Measurements from ENCODE around the gene NRCAM.

Gene NRCAM

DNA sequence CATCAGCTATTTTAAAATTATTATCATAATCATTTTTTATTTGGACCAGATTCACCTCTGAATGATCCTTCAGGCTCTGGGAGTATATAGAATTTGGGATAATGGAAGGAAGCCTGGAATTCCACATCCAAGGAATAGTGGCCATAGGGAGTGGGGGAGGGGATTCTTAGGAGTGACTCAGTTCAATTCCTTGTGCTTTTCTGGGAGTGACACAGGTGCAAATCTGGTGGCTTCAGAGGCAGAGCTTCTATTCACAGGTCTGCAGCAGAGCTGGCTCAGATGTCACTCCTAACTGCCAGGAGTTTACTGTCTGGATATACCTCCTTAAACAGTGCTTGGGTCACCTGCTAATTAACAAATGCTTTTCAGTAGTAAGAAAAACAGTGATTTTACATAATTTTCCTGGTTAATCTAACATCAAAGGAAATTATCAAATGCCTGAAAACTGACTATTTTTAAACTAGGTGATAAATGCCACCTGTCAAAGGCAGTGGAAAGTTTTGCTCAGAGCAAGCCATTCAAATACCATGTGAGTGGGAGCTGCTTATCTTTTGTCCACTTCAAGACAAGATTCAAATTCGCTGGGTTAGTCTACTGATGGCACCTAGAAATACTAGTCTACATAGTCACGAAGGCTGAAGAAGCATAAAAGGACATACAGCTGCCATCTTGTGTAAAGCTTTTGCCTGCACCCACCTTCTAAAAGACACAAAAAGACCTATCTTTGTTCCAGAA, 219.4 kb downstream of the NRCAM start:
- no peak overlapping the region for H2AK5ac ChIP-seq (ENCODE audit: low read length, severe bottlenecking)
- no peak overlapping the region for H3K4me3 ChIP-seq (ENCODE audit: insufficient read depth in 1 of 2, low read depth in 1 of 2, low read length in 2 of 2)
- H4K8ac ChIP-seq (ENCODE audit: low read length): no peak overlapping the region
- no peak overlapping the region for H3K9ac ChIP-seq (ENCODE audit: low read length)
- no peak overlapping the region for H2BK5ac ChIP-seq (ENCODE audit: low read depth, low read length, poor library complexity, severe bottlenecking)
- H3K4me2 ChIP-seq (ENCODE audit: low read length, poor library complexity, severe bottlenecking): no peak overlapping the region
- H3K79me1 ChIP-seq (replicated peaks; ENCODE audit: low read length, poor library complexity, severe bottlenecking): no peaks in the 10 kb centered on the region
- H3K23ac ChIP-seq (ENCODE audit: low read length in 2 of 2): no peak overlapping the region
- no peak overlapping the region for H2BK15ac ChIP-seq (ENCODE audit: low read depth, poor library complexity, severe bottlenecking)
- H3K9me3 ChIP-seq (ENCODE audit: control insufficient read depth, low read length): no peaks in the 10 kb centered on the region
- no peak overlapping the region for H3K4ac ChIP-seq (ENCODE audit: low read depth in 1 of 2, low read length in 2 of 2)
- H2AFZ ChIP-seq (ENCODE audit: low read depth, low read length): no peak overlapping the region
- H4K91ac ChIP-seq (ENCODE audit: low read length): no peak overlapping the region
- H3K18ac ChIP-seq (ENCODE audit: low read depth in 1 of 2, low read length in 2 of 2): no peak overlapping the region
- DNase-seq: no peak
- no peaks in the 10 kb centered on the region for H3K27me3 ChIP-seq (ENCODE audit: control insufficient read depth in 1 of 2, insufficient read depth in 1 of 2, low read length in 2 of 2)
- 70% methylated on average over 2 of the region's 2 CpGs for WGBS
- H2BK120ac ChIP-seq (ENCODE audit: low read depth, low read length): no peak overlapping the region
- peaks cover 4% of the 10 kb centered on the region for H3K4me1 ChIP-seq (ENCODE audit: control insufficient read depth, insufficient read depth, low read depth, low read length)
- no peak overlapping the region for H3K14ac ChIP-seq (ENCODE audit: low read length in 2 of 2)
- H2BK12ac ChIP-seq (ENCODE audit: low read length in 2 of 2): no peak overlapping the region
- no peak overlapping the region for H3K27ac ChIP-seq (ENCODE audit: low read length, poor library complexity, severe bottlenecking)
- no peaks in the 10 kb centered on the region for H3K36me3 ChIP-seq (ENCODE audit: control insufficient read depth in 1 of 2, insufficient read depth in 2 of 2, low read depth in 1 of 2, low read length in 2 of 2)

- H2BK15ac ChIP-seq (ENCODE audit: low read depth, poor library complexity, severe bottlenecking): no peak overlapping the region
- DNase-seq: peak; percentile 24
- H3K27me3 ChIP-seq (ENCODE audit: control insufficient read depth in 1 of 2, insufficient read depth in 1 of 2, low read length in 2 of 2): no peaks in the 10 kb centered on the region
- peak overlapping the region in 1 of 2 experiments; percentile 68 for H3K14ac ChIP-seq (ENCODE audit: low read length in 2 of 2)
- H2BK120ac ChIP-seq (ENCODE audit: low read depth, low read length): no peak overlapping the region
- H4K8ac ChIP-seq (ENCODE audit: low read length): peak overlapping the region; percentile 15
- H2BK12ac ChIP-seq (ENCODE audit: low read length in 2 of 2): no peak overlapping the region
- H2AFZ ChIP-seq (ENCODE audit: low read depth, low read length): no peak overlapping the region
- H3K36me3 ChIP-seq (ENCODE audit: control insufficient read depth in 1 of 2, insufficient read depth in 2 of 2, low read depth in 1 of 2, low read length in 2 of 2): no peaks in the 10 kb centered on the region
- H2AK5ac ChIP-seq (ENCODE audit: low read length, severe bottlenecking): peak overlapping the region; percentile 89
- H3K9ac ChIP-seq (ENCODE audit: low read length): no peak overlapping the region
- no peak overlapping the region for H3K4me3 ChIP-seq (ENCODE audit: insufficient read depth in 1 of 2, low read depth in 1 of 2, low read length in 2 of 2)
- H3K4ac ChIP-seq (ENCODE audit: low read depth in 1 of 2, low read length in 2 of 2): no peak overlapping the region
- H4K91ac ChIP-seq (ENCODE audit: low read length): no peak overlapping the region
- no peaks in the 10 kb centered on the region for H3K79me1 ChIP-seq (replicated peaks; ENCODE audit: low read length, poor library complexity, severe bottlenecking)
- H3K4me1 ChIP-seq (ENCODE audit: control insufficient read depth, insufficient read depth, low read depth, low read length): peaks cover 4% of the 10 kb centered on the region
- no peak overlapping the region for H2BK5ac ChIP-seq (ENCODE audit: low read depth, low read length, poor library complexity, severe bottlenecking)
- H3K27ac ChIP-seq (ENCODE audit: low read length, poor library complexity, severe bottlenecking): no peak overlapping the region
- H3K18ac ChIP-seq (ENCODE audit: low read depth in 1 of 2, low read length in 2 of 2): peak overlapping the region in 1 of 2 experiments; percentile 34
- no peak overlapping the region for H3K4me2 ChIP-seq (ENCODE audit: low read length, poor library complexity, severe bottlenecking)
- no peaks in the 10 kb centered on the region for H3K9me3 ChIP-seq (ENCODE audit: control insufficient read depth, low read length)
- 17% methylated on average over 2 of the region's 4 CpGs for whole genome bisulfite sequencing
- H3K23ac ChIP-seq (ENCODE audit: low read length in 2 of 2): no peak overlapping the region
These were observed 220.7 kb downstream of the NRCAM start for GRCh38 chr7:108235451-108236061.

DNA sequence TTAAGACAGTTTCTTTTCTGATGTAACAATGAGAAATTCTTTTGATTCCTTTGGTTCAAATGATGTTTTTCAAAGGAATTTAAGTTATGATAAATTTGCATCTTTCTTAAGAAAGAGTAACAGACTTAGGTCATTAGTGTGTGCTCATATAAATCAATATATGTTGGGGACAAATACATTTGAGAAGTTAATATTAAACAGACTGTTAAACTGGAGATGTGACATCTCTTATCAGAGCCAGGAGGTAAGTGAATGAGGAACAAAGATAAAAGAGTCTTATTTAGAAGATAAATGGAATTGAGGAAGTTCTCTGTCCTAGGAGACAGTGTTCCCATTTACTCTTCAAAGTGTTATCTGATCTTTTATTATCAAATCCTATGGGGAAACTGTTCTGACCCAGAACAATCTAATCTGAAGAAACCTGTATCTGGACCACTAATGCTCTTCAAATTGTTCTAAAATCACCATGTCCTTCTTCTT, 221.2 kb downstream of the NRCAM start:
- Histone ChIP-seq H2BK5ac (ENCODE audit: low read depth, low read length, poor library complexity, severe bottlenecking) (no peak overlapping the region), H2BK12ac (ENCODE audit: low read length in 2 of 2) (no peak overlapping the region), H3K27ac (ENCODE audit: low read length, poor library complexity, severe bottlenecking) (no peak overlapping the region), H3K4me1 (ENCODE audit: control insufficient read depth, insufficient read depth, low read depth, low read length) (peaks cover 4% of the 10 kb centered on the region), H3K9me3 (ENCODE audit: control insufficient read depth, low read length) (no peaks in the 10 kb centered on the region), H3K18ac (ENCODE audit: low read depth in 1 of 2, low read length in 2 of 2) (no peak overlapping the region), H2AFZ (ENCODE audit: low read depth, low read length) (no peak overlapping the region), H3K79me1 (replicated peaks; ENCODE audit: low read length, poor library complexity, severe bottlenecking) (no peaks in the 10 kb centered on the region), H3K27me3 (ENCODE audit: control insufficient read depth in 1 of 2, insufficient read depth in 1 of 2, low read length in 2 of 2) (no peaks in the 10 kb centered on the region), H4K8ac (ENCODE audit: low read length) (no peak overlapping the region), H3K36me3 (ENCODE audit: control insufficient read depth in 1 of 2, insufficient read depth in 2 of 2, low read depth in 1 of 2, low read length in 2 of 2) (no peaks in the 10 kb centered on the region), H3K4me3 (ENCODE audit: insufficient read depth in 1 of 2, low read depth in 1 of 2, low read length in 2 of 2) (no peak overlapping the region), H3K4ac (ENCODE audit: low read depth in 1 of 2, low read length in 2 of 2) (no peak overlapping the region), H3K14ac (ENCODE audit: low read length in 2 of 2) (no peak overlapping the region), H2BK120ac (ENCODE audit: low read depth, low read length) (no peak overlapping the region), H3K9ac (ENCODE audit: low read length) (no peak overlapping the region), H3K4me2 (ENCODE audit: low read length, poor library complexity, severe bottlenecking) (no peak overlapping the region), H2AK5ac (ENCODE audit: low read length, severe bottlenecking) (no peak overlapping the region), H4K91ac (ENCODE audit: low read length) (no peak overlapping the region), H2BK15ac (ENCODE audit: low read depth, poor library complexity, severe bottlenecking) (no peak overlapping the region), H3K23ac (ENCODE audit: low read length in 2 of 2) (no peak overlapping the region)
- DNase-seq: no peak

DNA sequence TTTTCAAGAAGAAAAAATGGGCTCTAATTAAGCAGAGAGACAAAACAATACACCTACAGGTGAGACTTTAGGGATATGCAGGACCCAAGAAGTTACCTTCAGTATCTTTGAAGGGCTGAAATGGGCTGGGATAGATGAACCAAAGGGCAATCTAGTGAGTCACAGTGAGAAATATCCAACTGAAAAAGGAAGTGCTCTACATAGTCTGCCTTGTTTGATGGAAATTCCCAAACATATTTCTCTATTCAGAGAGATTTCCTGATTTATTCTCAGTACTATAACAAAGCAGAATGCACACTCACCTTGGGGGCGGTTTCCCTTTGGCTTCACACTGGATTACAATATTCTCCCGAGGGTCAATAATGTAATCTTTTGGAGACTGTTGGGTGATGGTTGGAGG, 222.0 kb downstream of the NRCAM start:
- Histone ChIP-seq H3K14ac (ENCODE audit: low read length in 2 of 2) (no peak overlapping the region), H2BK120ac (ENCODE audit: low read depth, low read length) (no peak overlapping the region), H2AFZ (ENCODE audit: low read depth, low read length) (no peak overlapping the region), H3K4ac (ENCODE audit: low read depth in 1 of 2, low read length in 2 of 2) (no peak overlapping the region), H2BK12ac (ENCODE audit: low read length in 2 of 2) (no peak overlapping the region), H2BK5ac (ENCODE audit: low read depth, low read length, poor library complexity, severe bottlenecking) (no peak overlapping the region), H3K18ac (ENCODE audit: low read depth in 1 of 2, low read length in 2 of 2) (no peak overlapping the region), H4K91ac (ENCODE audit: low read length) (no peak overlapping the region), H2AK5ac (ENCODE audit: low read length, severe bottlenecking) (no peak overlapping the region), H3K27ac (ENCODE audit: low read length, poor library complexity, severe bottlenecking) (no peak overlapping the region), H3K79me1 (replicated peaks; ENCODE audit: low read length, poor library complexity, severe bottlenecking) (no peaks in the 10 kb centered on the region), H3K27me3 (ENCODE audit: control insufficient read depth in 1 of 2, insufficient read depth in 1 of 2, low read length in 2 of 2) (no peaks in the 10 kb centered on the region), H3K4me3 (ENCODE audit: insufficient read depth in 1 of 2, low read depth in 1 of 2, low read length in 2 of 2) (peak overlapping the region in 1 of 2 experiments; percentile 11), H3K9me3 (ENCODE audit: control insufficient read depth, low read length) (no peaks in the 10 kb centered on the region), H4K8ac (ENCODE audit: low read length) (no peak overlapping the region), H2BK15ac (ENCODE audit: low read depth, poor library complexity, severe bottlenecking) (no peak overlapping the region), H3K9ac (ENCODE audit: low read length) (no peak overlapping the region), H3K4me2 (ENCODE audit: low read length, poor library complexity, severe bottlenecking) (no peak overlapping the region), H3K36me3 (ENCODE audit: control insufficient read depth in 1 of 2, insufficient read depth in 2 of 2, low read depth in 1 of 2, low read length in 2 of 2) (no peaks in the 10 kb centered on the region), H3K4me1 (ENCODE audit: control insufficient read depth, insufficient read depth, low read depth, low read length) (peaks cover 4% of the 10 kb centered on the region), H3K23ac (ENCODE audit: low read length in 2 of 2) (no peak overlapping the region)
- DNase-seq: no peak
- WGBS: no CpG with 5 or more reads among the region's 2 CpGs
